Kidney epithelial cell (primary cell): ENCODE results near the gene SLC19A2. TPM values are rescaled to one million over a fixed set of nuclear protein-coding genes. Genes with fewer than 3 reads are reported as not detected.

Experiments used
- DNase-seq: peaks from one replicate; pipeline ENCODE4 v3.0.0-alpha.2; 2010; ENCODE audit warnings: low read depth
- H3K27me3 ChIP-seq: 2 replicates; pipeline ENCODE4 v1.6.0; 2011; ENCODE audit warnings: low read length; ENCODE audit not compliant: control insufficient read depth, insufficient read depth
- H3K36me3 ChIP-seq: 2 replicates; pipeline ENCODE4 v1.5.1; 2011; ENCODE audit warnings: low read length; ENCODE audit not compliant: control insufficient read depth, insufficient read depth
- H3K4me3 ChIP-seq: 2 replicates; pipeline ENCODE4 v1.5.1; 2011; ENCODE audit warnings: low read depth, mild to moderate bottlenecking, control low read depth, low read length
- total RNA-seq: library from RNA; depleted of rRNA; stranded (reverse); fragments of >200 nt; gene quantifications from 2 replicates; pipeline ENCODE4 v1.2.3, GENCODE V29; 2015
- TF ChIP-seq, protein P1 (sequence below): IDR thresholded peaks from 2 replicates; pipeline ENCODE4 v1.5.1; 2011; ENCODE audit warnings: mild to moderate bottlenecking, moderate library complexity, low read length, control low read depth, inconsistent platforms; ENCODE audit not compliant: insufficient read depth, poor library complexity, severe bottlenecking

Gene SLC19A2
- total RNA-seq, 1 donor from 2014 or later = 23.9 TPM

DNA sequence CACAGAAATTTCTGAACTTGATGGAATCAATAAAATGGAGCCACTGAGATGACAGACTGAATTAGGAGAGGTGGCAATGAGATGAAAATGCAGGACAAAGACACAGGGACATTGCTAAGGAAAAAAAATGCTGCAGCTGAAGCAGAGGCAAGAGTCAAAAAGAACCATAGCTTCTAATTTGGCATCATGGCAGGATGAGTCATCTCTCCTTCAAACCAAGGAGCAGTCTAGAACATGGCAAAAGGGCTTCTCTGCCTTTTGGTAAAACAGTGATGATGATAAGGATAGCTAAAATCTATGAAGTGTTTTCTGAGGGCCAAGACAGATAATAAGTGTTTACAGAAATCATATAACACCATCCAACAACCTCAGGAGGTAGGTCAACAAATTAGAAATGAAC is 16.8 kb downstream of the SLC19A2 start:
- Histone ChIP-seq H3K27me3 (no peaks in the 10 kb centered on the region), H3K4me3 (no peak overlapping the region), H3K36me3 (no peaks in the 10 kb centered on the region)
- TF ChIP-seq, protein P1, sequence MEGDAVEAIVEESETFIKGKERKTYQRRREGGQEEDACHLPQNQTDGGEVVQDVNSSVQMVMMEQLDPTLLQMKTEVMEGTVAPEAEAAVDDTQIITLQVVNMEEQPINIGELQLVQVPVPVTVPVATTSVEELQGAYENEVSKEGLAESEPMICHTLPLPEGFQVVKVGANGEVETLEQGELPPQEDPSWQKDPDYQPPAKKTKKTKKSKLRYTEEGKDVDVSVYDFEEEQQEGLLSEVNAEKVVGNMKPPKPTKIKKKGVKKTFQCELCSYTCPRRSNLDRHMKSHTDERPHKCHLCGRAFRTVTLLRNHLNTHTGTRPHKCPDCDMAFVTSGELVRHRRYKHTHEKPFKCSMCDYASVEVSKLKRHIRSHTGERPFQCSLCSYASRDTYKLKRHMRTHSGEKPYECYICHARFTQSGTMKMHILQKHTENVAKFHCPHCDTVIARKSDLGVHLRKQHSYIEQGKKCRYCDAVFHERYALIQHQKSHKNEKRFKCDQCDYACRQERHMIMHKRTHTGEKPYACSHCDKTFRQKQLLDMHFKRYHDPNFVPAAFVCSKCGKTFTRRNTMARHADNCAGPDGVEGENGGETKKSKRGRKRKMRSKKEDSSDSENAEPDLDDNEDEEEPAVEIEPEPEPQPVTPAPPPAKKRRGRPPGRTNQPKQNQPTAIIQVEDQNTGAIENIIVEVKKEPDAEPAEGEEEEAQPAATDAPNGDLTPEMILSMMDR = no peak
- no peak for DNase-seq

DNA sequence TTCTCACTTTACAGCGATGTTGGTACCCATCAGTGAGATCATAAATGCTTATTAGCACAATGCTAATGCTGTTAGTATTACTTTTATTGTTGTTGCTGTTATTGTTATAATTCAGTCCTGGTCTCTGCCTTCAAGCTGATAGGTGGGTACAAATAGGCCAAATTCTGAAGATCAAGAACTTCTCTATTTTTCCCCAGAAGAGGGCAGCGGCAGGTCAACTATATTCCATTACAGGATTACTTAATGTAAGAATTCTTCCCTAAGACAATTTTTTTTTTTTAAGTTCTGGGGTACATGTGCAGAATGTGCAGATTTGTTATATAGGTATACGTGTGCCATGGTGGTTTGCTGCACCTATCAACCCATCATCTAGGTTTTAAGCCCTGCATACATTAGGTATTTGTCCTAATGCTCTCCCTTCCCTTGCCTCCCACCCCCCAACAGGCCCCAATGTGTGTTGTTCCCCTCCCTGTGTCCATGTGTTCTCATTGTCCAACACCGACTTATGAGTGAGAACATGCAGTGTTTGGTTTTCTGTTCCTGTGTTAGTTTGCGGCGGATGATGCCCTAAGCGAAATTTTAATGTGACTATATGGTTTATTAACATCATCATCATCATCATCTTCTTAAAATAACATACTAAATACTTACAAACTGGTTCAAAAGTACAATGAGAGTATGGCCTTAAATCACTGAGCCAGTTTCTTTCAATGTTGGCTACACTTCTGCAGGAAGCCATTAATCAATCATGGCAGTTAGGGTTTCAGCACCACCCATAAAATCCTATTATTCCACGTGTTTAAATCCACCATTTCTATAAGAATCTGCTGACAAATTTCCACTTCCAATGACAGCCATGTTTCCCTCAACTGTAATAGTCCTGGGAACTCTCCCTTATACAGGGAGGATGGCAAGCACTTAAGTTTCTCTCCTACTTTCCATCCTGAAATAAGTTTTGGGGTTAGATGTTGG is 19.2 kb downstream of the SLC19A2 start:
- Histone ChIP-seq H3K4me3 (no peak overlapping the region), H3K36me3 (no peaks in the 10 kb centered on the region), H3K27me3 (no peaks in the 10 kb centered on the region)
- DNase-seq = no peak
- TF ChIP-seq, protein P1 = peak; percentile 30

DNA sequence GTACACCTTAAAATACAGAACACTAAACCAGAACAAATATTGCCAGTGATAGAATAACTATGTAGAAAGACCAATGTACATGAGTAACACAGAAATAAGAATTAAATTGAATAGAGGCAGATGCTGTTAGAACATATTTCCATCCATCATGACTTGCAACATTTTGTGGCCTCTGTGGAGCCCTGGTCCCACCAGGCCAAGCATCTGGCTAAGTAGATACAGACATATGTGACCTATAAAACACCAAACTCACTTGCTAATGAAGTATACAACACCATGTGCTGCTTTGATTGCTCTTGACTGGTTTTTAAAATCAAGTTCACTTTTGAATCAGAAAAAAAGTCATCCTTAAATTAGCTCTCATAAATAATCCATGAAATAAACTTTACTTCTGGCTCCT is 20.5 kb downstream of the SLC19A2 start:
- no peak for DNase-seq
- H3K36me3 ChIP-seq = no peaks in the 10 kb centered on the region
- no peak overlapping the region for H3K4me3 ChIP-seq
- H3K27me3 ChIP-seq = no peaks in the 10 kb centered on the region
- TF ChIP-seq, protein P1 = no peak

DNA sequence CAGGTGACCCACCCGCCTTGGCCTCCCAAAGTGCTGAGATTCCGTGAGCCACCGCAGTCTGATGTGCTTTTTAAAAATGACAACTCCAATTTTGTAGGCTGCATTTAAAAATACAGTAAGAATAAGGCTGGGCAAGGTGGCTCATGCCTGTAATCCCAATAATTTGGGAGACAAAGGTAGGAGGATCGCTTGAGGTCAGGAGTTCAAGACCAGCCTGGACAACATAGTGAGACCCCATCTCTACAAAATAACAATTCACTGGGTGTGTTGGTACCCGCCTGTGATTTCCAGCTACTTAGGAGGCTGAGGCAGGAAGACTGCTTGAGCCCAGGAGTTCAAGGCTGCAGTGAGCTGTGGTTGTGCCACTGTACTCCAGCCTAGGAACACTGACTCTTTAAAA is 23.4 kb downstream of the SLC19A2 start:
- TF ChIP-seq, protein P1 = no peak
- Histone ChIP-seq H3K27me3 (no peaks in the 10 kb centered on the region), H3K36me3 (no peaks in the 10 kb centered on the region), H3K4me3 (no peak overlapping the region)
- DNase-seq = no peak

DNA sequence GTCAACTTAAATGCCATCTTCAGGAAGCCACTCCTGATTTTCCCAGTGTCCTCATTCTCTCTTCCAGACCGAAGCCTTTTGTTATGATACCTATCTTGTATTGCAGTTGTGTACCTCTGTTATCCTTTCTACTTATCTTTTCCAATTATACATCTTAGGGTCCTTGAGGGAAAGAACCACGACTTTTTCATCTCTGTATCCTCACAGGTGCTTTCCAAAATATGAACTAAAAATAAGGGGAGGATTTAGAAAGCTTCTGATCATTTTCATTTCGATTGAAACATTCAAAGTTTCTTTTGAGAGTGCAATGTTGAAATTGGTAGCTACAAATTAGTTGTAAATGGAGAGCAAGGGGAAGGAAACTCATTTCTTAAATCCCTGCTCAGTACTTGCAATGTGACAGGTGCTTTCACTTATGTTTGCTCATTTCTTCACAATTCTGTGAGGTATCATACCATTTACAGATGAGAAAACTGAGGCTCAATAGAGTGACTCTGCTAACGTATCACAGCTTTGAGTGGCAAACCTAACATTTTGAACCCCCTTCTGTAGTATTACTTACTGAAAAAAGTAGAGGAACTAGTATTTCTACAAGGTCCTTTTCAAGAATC is 24.2 kb downstream of the SLC19A2 start:
- TF ChIP-seq, protein P1 = no peak
- no peaks in the 10 kb centered on the region for H3K27me3 ChIP-seq
- no peaks in the 10 kb centered on the region for H3K36me3 ChIP-seq
- DNase-seq = no peak
- no peak overlapping the region for H3K4me3 ChIP-seq
